Parathyroid adenoma (tissue), 2 donors: Measurements from ENCODE around the gene VAT1L.

Source experiments
- H2AFZ ChIP-seq: fragments of 300-600 bp; sonication (generic); one replicate; pipeline ENCODE4 v1.7.0; 2017; ENCODE audit warnings: antibody characterized with exemption, mild to moderate bottlenecking
- H3K27ac ChIP-seq: fragments of 300-600 bp; sonication (generic); one replicate; pipeline ENCODE4 v1.7.0; 2017
- H3K27me3 ChIP-seq: fragments of 300-600 bp; sonication (generic); one replicate; pipeline ENCODE4 v1.7.0; 2017; ENCODE audit warnings: low read length; ENCODE audit not compliant: control insufficient read depth, insufficient read depth
- H3K36me3 ChIP-seq: fragments of 300-600 bp; sonication (generic); one replicate; pipeline ENCODE4 v1.7.0; 2017; ENCODE audit warnings: low read length; ENCODE audit not compliant: control insufficient read depth, insufficient read depth
- H3K4me1 ChIP-seq: fragments of 300-600 bp; sonication (generic); one replicate; pipeline ENCODE4 v1.7.0; 2017; ENCODE audit warnings: control low read depth
- H3K4me2 ChIP-seq: fragments of 300-600 bp; sonication (generic); one replicate; pipeline ENCODE4 v1.7.0; 2017; ENCODE audit warnings: low read length
- H3K4me3 ChIP-seq: fragments of 300-600 bp; sonication (generic); one replicate; pipeline ENCODE4 v1.7.0; 2017; ENCODE audit warnings: low read depth, low read length
- H3K79me2 ChIP-seq: fragments of 300-600 bp; sonication (generic); one replicate; pipeline ENCODE4 v1.7.0; 2017; ENCODE audit warnings: control low read depth
- H3K9ac ChIP-seq: fragments of 300-600 bp; sonication (generic); one replicate; pipeline ENCODE4 v1.7.0; 2017; ENCODE audit warnings: mild to moderate bottlenecking
- H3K9me3 ChIP-seq: fragments of 300-600 bp; sonication (generic); one replicate; pipeline ENCODE4 v1.7.0; 2017; ENCODE audit warnings: low read length; ENCODE audit not compliant: control insufficient read depth
- CTCF ChIP-seq: fragments of 300-600 bp; sonication (generic); IDR thresholded peaks from one replicate; pipeline ENCODE4 v1.7.0; 2017; ENCODE audit warnings: antibody characterized with exemption, mild to moderate bottlenecking
- donor health status: primary hyperparathyroidism.

The VAT1L gene

GRCh38 chr16:77897831-77898605, 109.7 kb downstream of the VAT1L start:
- Histone ChIP-seq H2AFZ (no peak overlapping the region), H3K27ac (no peak overlapping the region), H3K36me3 (no peaks in the 10 kb centered on the region), H3K9me3 (no peaks in the 10 kb centered on the region), H3K4me3 (no peak overlapping the region), H3K4me2 (no peak overlapping the region), H3K79me2 (no peaks in the 10 kb centered on the region), H3K27me3 (no peaks in the 10 kb centered on the region), H3K4me1 (peaks cover 16% of the 10 kb centered on the region), H3K9ac (no peak overlapping the region)
- no peak for TF ChIP-seq CTCF

GRCh38 chr16:77898671-77899211, 110.4 kb downstream of the VAT1L start:
- no peak overlapping the region for H2AFZ ChIP-seq
- H3K27me3 ChIP-seq = no peaks in the 10 kb centered on the region
- H3K9ac ChIP-seq = no peak overlapping the region
- no peak overlapping the region for H3K4me2 ChIP-seq
- no peak for TF ChIP-seq CTCF
- H3K36me3 ChIP-seq = no peaks in the 10 kb centered on the region
- H3K9me3 ChIP-seq = no peaks in the 10 kb centered on the region
- no peak overlapping the region for H3K27ac ChIP-seq
- no peaks in the 10 kb centered on the region for H3K79me2 ChIP-seq
- no peak overlapping the region for H3K4me3 ChIP-seq
- peaks cover 16% of the 10 kb centered on the region for H3K4me1 ChIP-seq

- no peak for TF ChIP-seq CTCF
- H2AFZ ChIP-seq = no peak overlapping the region
- no peaks in the 10 kb centered on the region for H3K79me2 ChIP-seq
- H3K36me3 ChIP-seq = no peaks in the 10 kb centered on the region
- H3K4me2 ChIP-seq = no peak overlapping the region
- H3K27me3 ChIP-seq = no peaks in the 10 kb centered on the region
- H3K9ac ChIP-seq = no peak overlapping the region
- H3K4me1 ChIP-seq = peaks cover 16% of the 10 kb centered on the region
- no peaks in the 10 kb centered on the region for H3K9me3 ChIP-seq
- no peak overlapping the region for H3K4me3 ChIP-seq
- H3K27ac ChIP-seq = no peak overlapping the region
These were observed 111.1 kb downstream of the VAT1L start for GRCh38 chr16:77899416-77899815.

- Histone ChIP-seq H3K9me3 (no peaks in the 10 kb centered on the region), H3K27me3 (no peaks in the 10 kb centered on the region), H3K4me1 (no peaks in the 10 kb centered on the region), H3K9ac (no peak overlapping the region), H3K4me2 (no peak overlapping the region), H2AFZ (no peak overlapping the region), H3K36me3 (no peaks in the 10 kb centered on the region), H3K79me2 (no peaks in the 10 kb centered on the region), H3K4me3 (no peak overlapping the region), H3K27ac (no peak overlapping the region)
- TF ChIP-seq CTCF = no peak
These were observed 117.1 kb downstream of the VAT1L start for GRCh38 chr16:77905374-77905920.
